OCI-LY7 (cell line): Measurements from ENCODE around the gene DOCK1.

Experiments
- CTCF ChIP-seq: fragments of 200-600 bp; sonication (generic); conservative IDR thresholded peaks from 2 replicates; pipeline ENCODE4 v1.5.1; 2014; ENCODE audit warnings: mild to moderate bottlenecking, antibody characterized with exemption, low read length, moderate library complexity, mixed read lengths
- EZH2phosphoT487 ChIP-seq: fragments of 200-600 bp; sonication (generic); IDR thresholded peaks from 2 replicates; pipeline ENCODE4 v1.6.1; 2018; ENCODE audit warnings: low read depth, borderline replicate concordance, mild to moderate bottlenecking, mixed run types, antibody characterized with exemption, low read length, moderate library complexity, mixed read lengths

- TF ChIP-seq CTCF (no peak), EZH2phosphoT487 (no peak)
Measured at GRCh38 chr10:127250031-127250430, 344.8 kb downstream of the DOCK1 start.
